Fibroblast of skin of abdomen (primary cell): ENCODE results near the gene ZNF416.

ENCODE experiments used
- DNase-seq: peaks from one replicate; pipeline ENCODE4 v3.0.0-alpha.2; 2013

The ZNF416 gene

DNA sequence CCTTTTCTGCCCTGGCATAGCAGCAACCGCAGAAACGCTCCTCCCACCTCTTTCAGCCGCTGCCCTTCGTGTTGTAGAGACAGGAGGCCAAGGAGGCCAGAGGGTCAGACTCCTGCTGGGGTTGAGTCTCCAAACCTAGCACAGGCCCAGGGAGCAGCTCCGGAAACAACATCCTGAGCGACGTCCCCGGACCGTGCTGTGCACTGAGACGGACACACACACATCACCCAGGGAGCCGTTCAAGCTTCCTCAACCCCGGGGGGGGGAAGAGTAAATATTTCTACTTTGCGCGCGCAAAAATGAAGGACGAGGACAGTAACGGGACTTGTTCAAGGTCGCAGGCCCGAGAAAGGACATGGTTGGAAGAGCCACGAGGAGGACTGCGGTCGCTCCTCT, 19.7 kb downstream of the ZNF416 start:
- DNase-seq, result no peak

GRCh38 chr19:57558525-57558924, 20.2 kb downstream of the ZNF416 start:
- DNase-seq, result no peak

- DNase-seq, result no peak
These were observed 21.1 kb downstream of the ZNF416 start for GRCh38 chr19:57557659-57558058.

DNA sequence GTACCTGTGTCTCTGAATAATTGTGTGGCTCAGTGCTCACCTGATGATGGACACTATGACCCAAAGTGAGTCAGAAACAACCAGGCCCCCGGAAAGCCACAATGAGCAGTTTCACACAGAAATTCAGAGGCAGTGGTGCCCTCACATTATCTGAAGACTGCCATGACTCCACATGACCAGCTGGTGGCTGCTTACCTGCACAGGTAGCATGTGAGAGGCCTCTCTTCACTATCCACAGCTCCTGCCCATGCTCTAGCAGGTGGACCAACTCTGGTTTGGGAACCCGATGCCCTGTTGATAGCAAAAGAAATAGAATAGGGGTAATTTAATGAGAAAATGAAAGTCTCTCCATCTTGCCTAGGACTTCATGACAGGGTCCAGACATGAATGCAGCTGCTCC, 26.3 kb downstream of the ZNF416 start:
- no peak for DNase-seq

DNA sequence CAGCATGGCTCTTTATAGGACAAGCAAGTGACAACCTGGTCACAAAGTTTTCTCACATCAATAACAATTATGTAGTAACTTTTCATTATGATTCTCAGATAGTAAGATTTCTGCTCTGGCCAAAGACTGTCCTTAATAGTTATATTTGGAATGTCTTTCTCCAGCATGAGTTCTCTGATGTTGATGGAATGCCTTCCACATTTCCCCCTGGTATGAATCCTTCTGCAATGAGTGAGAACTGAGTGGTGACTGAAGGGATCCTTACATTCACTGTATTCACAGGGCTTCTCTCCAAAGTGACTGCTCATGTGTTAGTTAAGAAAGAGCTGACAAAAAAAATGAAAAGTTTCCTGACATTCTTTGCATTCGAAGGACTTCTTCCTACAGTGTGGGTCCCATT, 32.2 kb downstream of the ZNF416 start:
- DNase-seq, result no peak

GRCh38 chr19:57537953-57538547, 40.7 kb downstream of the ZNF416 start:
- no peak for DNase-seq

GRCh38 chr19:57527136-57527881, 51.4 kb downstream of the ZNF416 start, which contains the start of gene ZNF549:
TSS of gene ZNF549 (plus strand) at chr19:57527356. CDS start at chr19:57527574, 218 bp downstream.
- peak; percentile 93 for DNase-seq
